Measurements from ENCODE around the gene ZBTB47.

DNA sequence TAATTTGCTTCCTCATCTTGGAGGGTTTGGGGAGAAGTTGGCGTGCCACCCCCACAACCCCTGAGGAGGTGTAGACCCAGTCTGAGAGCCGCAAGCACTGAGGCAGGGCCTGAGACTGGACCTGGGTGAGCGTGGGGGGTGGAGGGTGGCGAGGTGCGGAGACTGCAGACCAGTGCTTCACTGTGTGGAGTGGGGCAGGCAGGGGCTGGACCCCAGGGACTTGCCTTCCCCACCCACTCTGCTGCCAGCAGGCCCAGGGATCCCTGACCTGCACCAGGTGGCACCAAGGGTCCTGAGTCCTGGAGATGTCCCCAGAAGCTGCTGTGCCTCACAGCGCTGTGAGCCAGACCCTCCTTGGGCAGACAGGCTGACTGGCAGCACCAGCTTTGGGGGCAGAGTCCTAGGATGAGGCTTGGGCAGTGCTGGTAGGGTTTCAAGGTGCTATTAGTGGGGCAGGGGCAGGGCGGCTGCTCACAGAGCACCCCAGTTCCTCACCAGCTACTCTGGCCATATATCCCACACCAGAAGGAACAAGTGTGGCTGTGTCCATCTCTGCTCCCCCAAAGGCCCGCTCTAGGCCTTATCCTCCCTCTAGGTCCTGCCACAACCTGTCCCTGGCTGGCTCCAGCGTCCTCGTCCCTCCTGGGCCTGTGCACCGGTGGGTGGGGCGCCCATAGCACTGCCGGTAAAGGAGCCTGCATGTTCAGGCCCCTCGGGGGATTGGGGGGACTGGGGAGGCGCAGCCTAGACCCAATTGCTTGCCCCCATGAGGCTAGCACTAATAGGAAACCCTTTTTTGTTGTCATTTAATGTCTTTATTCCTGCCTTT, 11.8 kb downstream of the ZBTB47 start:
- TF ChIP-seq, protein P1, sequence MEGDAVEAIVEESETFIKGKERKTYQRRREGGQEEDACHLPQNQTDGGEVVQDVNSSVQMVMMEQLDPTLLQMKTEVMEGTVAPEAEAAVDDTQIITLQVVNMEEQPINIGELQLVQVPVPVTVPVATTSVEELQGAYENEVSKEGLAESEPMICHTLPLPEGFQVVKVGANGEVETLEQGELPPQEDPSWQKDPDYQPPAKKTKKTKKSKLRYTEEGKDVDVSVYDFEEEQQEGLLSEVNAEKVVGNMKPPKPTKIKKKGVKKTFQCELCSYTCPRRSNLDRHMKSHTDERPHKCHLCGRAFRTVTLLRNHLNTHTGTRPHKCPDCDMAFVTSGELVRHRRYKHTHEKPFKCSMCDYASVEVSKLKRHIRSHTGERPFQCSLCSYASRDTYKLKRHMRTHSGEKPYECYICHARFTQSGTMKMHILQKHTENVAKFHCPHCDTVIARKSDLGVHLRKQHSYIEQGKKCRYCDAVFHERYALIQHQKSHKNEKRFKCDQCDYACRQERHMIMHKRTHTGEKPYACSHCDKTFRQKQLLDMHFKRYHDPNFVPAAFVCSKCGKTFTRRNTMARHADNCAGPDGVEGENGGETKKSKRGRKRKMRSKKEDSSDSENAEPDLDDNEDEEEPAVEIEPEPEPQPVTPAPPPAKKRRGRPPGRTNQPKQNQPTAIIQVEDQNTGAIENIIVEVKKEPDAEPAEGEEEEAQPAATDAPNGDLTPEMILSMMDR (IDR thresholded peaks at IDR 0.05; ENCODE audit: low read depth, low read length) = no peak
- TF ChIP-seq EZH2phosphoT487 (IDR thresholded peaks at IDR 0.05; ENCODE audit: low read depth) = no peak

All from OCI-LY3 (cell line).